Mucosa of descending colon (tissue), 3 donors: ENCODE measurements around the gene ATG12. TPM values are rescaled to one million over a fixed set of nuclear protein-coding genes. Genes with fewer than 3 reads are reported as not detected.
A peak's percentile ranks its signal among the peaks of the same experiment; 100 is the strongest.
"Not testable (repeated sequence)": the region's sequence is repeated elsewhere in the genome, so short reads cannot be mapped to it uniquely, and the experiment has no call there.

Experiments used
- ATAC-seq: fragments of 200-7000 bp; cut with Tn5 transposase; one replicate; pipeline ENCODE4 v1.9.1; 2020; ENCODE audit warnings: mild to moderate bottlenecking, moderate library complexity
- DNase-seq, 3 donors: peaks; one replicate each; pipeline ENCODE4 v3.0.0-alpha.2; 2020
- H3K36me3 ChIP-seq: fragments of 200-600 bp; one replicate; pipeline ENCODE4 v1.8.0; 2021; ENCODE audit warnings: low read depth, mild to moderate bottlenecking
- H3K4me1 ChIP-seq: fragments of 200-600 bp; one replicate; pipeline ENCODE4 v1.8.0; 2021; ENCODE audit warnings: low read depth, mild to moderate bottlenecking
- H3K4me3 ChIP-seq: fragments of 200-600 bp; one replicate; pipeline ENCODE4 v1.8.0; 2021; ENCODE audit warnings: mild to moderate bottlenecking
- H3K9me3 ChIP-seq: fragments of 200-600 bp; one replicate; pipeline ENCODE4 v1.8.0; 2021; ENCODE audit warnings: mild to moderate bottlenecking
- intact Hi-C, 2 donors: fragments of 100-400 bp; cut with DNase I in 1 of 2; cut with micrococcal nuclease in 1 of 2; formaldehyde crosslinking; loops; one replicate each; pipeline versions ENCODE4 v1.11.0 to v1.11.1; 2022; cut with DNase I, micrococcal nuclease
- total RNA-seq, 3 donors: library from RNA; stranded (reverse); fragmentation: NEBNext Ultra II Directional in 2 of 3; extraction: Animal tissue kit (Norgen Biotek cat#: 25700) in 2 of 3; gene quantifications; one replicate each; pipeline versions ENCODE4 v1.2.1 to v1.2.4, GENCODE V29; 2021 to 2023
- TF ChIP-seq, protein P1 (sequence below): fragments of 200-600 bp; IDR thresholded peaks from one replicate; pipeline ENCODE4 v1.8.0; 2022; ENCODE audit warnings: antibody characterized with exemption, mild to moderate bottlenecking
- donor health status: DM: no; HTN: no; CAD: no; lungs with moderate emphysema.
- donor health status: DM: no; HTN: no; CAD: no.
- donor health status: DM: no; HTN: yes; CAD: no.

ATG12 gene
- total RNA-seq, 3 donors from 2014 or later, result 31.9 to 39.2 (median 37.5) TPM

DNA sequence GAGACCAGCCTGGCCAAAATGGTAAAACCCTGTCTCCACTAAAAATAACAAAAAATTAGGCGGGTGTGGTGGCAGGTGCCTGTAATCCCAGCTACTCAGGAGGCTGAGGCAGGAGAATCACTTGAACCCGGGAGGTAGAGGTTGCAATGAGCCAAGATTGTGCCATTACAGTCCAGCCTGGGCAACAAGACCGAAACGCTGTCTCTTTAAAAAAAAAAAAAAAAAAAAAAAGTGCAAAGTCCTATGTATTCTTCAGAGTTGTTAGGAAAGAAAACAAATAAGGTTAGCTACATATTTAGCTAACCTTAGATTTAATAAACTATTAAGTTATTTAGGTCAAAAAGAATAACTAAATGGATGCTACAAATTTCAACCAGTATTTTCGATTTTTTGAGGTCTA is 11.5 kb downstream of the ATG12 start:
- TF ChIP-seq, protein P1, sequence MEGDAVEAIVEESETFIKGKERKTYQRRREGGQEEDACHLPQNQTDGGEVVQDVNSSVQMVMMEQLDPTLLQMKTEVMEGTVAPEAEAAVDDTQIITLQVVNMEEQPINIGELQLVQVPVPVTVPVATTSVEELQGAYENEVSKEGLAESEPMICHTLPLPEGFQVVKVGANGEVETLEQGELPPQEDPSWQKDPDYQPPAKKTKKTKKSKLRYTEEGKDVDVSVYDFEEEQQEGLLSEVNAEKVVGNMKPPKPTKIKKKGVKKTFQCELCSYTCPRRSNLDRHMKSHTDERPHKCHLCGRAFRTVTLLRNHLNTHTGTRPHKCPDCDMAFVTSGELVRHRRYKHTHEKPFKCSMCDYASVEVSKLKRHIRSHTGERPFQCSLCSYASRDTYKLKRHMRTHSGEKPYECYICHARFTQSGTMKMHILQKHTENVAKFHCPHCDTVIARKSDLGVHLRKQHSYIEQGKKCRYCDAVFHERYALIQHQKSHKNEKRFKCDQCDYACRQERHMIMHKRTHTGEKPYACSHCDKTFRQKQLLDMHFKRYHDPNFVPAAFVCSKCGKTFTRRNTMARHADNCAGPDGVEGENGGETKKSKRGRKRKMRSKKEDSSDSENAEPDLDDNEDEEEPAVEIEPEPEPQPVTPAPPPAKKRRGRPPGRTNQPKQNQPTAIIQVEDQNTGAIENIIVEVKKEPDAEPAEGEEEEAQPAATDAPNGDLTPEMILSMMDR, result no peak
- ATAC-seq (no peak), DNase-seq (no peak)
- H3K4me1 ChIP-seq, result no peaks in the 10 kb centered on the region
- H3K9me3 ChIP-seq, result no peaks in the 10 kb centered on the region
- no peaks in the 10 kb centered on the region for H3K36me3 ChIP-seq
- no peak overlapping the region for H3K4me3 ChIP-seq
- intact Hi-C loops, result no loop called here

DNA sequence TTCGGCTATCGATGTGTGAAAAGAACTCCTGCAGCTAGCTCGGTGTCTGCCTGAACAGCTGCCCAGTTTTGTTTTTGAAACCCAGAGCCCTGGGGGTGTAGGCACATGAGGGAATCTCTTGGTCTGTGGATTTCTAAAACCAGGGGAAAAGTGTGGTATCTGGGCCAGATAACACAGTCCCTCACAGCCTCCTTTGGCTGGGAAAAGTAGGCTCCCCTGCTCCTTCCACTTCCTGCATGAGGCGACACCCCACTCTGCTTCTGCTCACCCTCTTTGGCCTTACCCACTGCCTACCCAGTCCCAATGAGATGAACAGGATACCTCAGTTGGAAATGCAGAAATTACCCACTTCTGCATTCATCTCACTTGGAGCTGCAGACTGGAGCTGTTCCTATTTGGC is 15.4 kb downstream of the ATG12 start:
- no peak for ATAC-seq
- no peak for DNase-seq
- Histone ChIP-seq H3K4me1 (no peaks in the 10 kb centered on the region), H3K36me3 (no peaks in the 10 kb centered on the region), H3K9me3 (no peaks in the 10 kb centered on the region), H3K4me3 (no peak overlapping the region)
- TF ChIP-seq, protein P1, result no peak
- intact Hi-C loops, result no loop called here

DNA sequence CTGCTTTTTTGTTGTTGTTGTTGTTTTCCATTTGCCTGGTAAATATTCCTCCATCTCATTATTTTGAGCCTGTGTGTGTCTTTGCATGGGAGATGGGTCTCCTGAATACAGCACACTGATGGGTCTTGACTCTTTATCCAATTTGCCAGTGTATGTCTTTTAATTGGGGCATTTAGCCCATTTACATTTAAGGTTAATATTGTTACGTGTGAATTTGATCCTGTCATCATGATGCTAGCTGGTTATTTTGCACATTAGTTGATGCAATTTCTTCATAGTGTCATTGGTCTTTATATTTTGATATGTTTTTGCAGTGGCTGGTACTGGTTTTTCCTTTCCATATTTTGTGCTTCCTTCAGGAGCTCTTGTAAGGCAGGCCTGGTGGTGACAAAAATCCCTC is 16.4 kb downstream of the ATG12 start:
- H3K36me3 ChIP-seq, H3K9me3 ChIP-seq, H3K4me3 ChIP-seq, DNase-seq, H3K4me1 ChIP-seq, intact Hi-C loops, ATAC-seq: not testable (repeated sequence)

DNA sequence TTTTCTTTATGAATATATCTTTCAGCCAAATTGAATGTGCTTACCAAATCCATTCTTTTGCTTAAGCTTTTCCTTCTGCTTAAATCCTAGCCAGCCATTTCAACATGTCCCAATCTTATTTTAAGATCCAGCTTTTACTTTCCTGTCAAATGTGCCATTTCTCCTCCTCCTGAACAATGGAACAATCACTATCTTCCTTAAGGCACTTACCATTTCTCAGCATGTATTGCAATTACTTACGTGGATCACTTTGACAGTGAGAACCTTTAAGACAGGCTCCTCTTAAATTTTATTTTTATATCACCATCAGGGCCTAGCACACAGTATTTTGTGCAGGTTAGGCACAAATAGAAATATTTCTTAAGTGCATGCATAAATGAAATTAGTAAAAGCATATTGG is 20.5 kb downstream of the ATG12 start:
- intact Hi-C loops, result no loop called here

DNA sequence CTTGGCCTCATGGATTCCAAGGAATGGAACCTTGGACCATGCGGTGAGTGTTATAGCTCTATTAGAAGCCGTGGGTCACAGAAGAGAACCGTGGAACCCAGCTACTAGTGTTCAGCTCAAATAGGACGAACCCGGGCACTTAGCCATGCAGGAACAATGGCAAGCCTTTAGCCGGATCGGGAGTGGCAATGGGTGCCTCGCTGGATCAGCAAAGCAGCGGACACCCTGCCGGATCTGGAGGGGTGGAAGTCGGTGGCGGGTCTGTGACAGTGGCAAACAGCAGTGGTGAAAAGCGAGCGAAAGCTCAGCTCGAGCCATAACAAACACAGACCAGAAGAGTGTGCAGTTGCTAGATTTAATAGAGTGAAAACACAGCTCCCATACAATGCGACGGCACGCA is 22.5 kb downstream of the ATG12 start:
- no peak overlapping the region for H3K4me3 ChIP-seq
- no peaks in the 10 kb centered on the region for H3K36me3 ChIP-seq
- TF ChIP-seq, protein P1, result no peak
- DNase-seq (peak in 2 of 3 donors; percentile 21 to 41), ATAC-seq (no peak)
- intact Hi-C loops, result no loop called here
- no peaks in the 10 kb centered on the region for H3K9me3 ChIP-seq
- H3K4me1 ChIP-seq, result peaks cover 8% of the 10 kb centered on the region

More for the DNA sequence above, 20.5 kb downstream of the ATG12 start:
- Histone ChIP-seq H3K9me3 (no peaks in the 10 kb centered on the region), H3K36me3 (no peaks in the 10 kb centered on the region), H3K4me3 (no peak overlapping the region), H3K4me1 (peaks cover 7% of the 10 kb centered on the region)
- ATAC-seq (no peak), DNase-seq (no peak)
- TF ChIP-seq, protein P1, result no peak

DNA sequence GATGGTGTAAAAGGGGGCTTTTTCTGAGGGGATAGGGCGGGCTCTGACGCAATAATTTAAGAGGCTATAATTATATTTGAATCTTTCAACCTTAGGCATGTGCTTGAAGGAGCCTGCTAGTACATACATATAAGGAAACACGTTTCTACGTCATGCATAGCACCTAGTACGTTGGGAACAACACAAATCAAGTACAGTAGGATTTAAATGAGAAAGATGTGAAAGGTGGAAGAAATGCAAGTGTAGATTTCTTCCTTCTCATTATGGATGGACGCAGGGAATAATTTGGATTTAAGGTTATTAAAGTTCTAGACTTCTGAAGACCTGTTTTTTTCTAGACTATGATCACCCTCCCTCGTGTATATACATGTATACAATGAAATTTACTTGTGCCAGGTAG is 24.0 kb downstream of the ATG12 start:
- intact Hi-C loops, result no loop called here
- TF ChIP-seq, protein P1, result no peak
- DNase-seq (no peak), ATAC-seq (no peak)
- Histone ChIP-seq H3K36me3 (no peaks in the 10 kb centered on the region), H3K9me3 (no peaks in the 10 kb centered on the region), H3K4me3 (no peak overlapping the region), H3K4me1 (peaks cover 8% of the 10 kb centered on the region)
